Endothelial cell of umbilical vein (primary cell): ENCODE results near the gene RAB19. TPM values are rescaled to one million over a fixed set of nuclear protein-coding genes. Genes with fewer than 3 reads are reported as not detected.

Source experiments
- BruUV-seq: library from RNA; stranded (reverse); fragments of 400-500 nt; replicated peaks from 2 replicates; lab custom pipeline; 2021; lab: Mats Ljungman, UMichigan
- CTCF ChIA-PET: fragments of 300-600, 350-600 bp; sonication (Branson Sonifier 250); formaldehyde crosslinking; loops from one replicate; lab custom pipeline; 2021; ENCODE audit warnings: antibody characterized with exemption, inconsistent platforms; lab: Charles Lee
- POLR2A ChIA-PET: fragments of 300-600, 350-600 bp; sonication (Branson Sonifier 250); formaldehyde crosslinking; loops from one replicate; lab custom pipeline; 2021; ENCODE audit warnings: antibody characterized with exemption, inconsistent platforms; lab: Charles Lee
- DNase-seq: peaks from one replicate; pipeline ENCODE4 v3.0.0-alpha.2; 2011; ENCODE audit warnings: low read depth, low spot score
- FAIRE-seq: peaks from 2 replicates; lab custom pipeline; 2011; peaks lifted over from hg19 to GRCh38; lab: Jason Lieb, UNC
- H2AFZ ChIP-seq: 2 replicates; pipeline ENCODE4 v1.6.0; 2012; ENCODE audit warnings: low read depth, low read length, control low read depth, inconsistent platforms
- H3K27ac ChIP-seq: 2 replicates; pipeline ENCODE4 v1.5.1; 2011; ENCODE audit warnings: low read depth, mild to moderate bottlenecking, control low read depth, low read length, moderate library complexity; ENCODE audit not compliant: insufficient read depth
- H3K27me3 ChIP-seq, 2 experiments: 2 replicates each; pipeline versions ENCODE4 v1.6.0 to v1.6.1; 2011; ENCODE audit warnings: low read length in 2 of 2, mixed read lengths in 1 of 2; ENCODE audit not compliant: control insufficient read depth in 2 of 2, insufficient read depth in 2 of 2
- H3K36me3 ChIP-seq, 2 experiments: 2 replicates in 1 of 2; 3 replicates in 1 of 2; pipeline ENCODE4 v1.5.1; 2011; ENCODE audit warnings: low read length in 2 of 2, mild to moderate bottlenecking in 1 of 2, moderate library complexity in 1 of 2; ENCODE audit not compliant: control insufficient read depth in 2 of 2, insufficient read depth in 2 of 2; ENCODE audit errors: extremely low read depth in 1 of 2
- H3K4me1 ChIP-seq: 3 replicates; pipeline ENCODE4 v1.5.1; 2011; ENCODE audit warnings: mild to moderate bottlenecking, low read length; ENCODE audit not compliant: control insufficient read depth, insufficient read depth; ENCODE audit errors: extremely low read depth
- H3K4me2 ChIP-seq: 2 replicates; pipeline ENCODE4 v1.6.1; 2011; ENCODE audit warnings: low read length, control low read depth, mixed read lengths; ENCODE audit not compliant: insufficient read depth
- H3K4me3 ChIP-seq, 3 experiments: fragments of 200-600 bp in 1 of 3; sonication (generic), shearing (Covaris generic) in 1 of 3; replicated peaks in 1 of 3; 2 replicates each; pipeline ENCODE4 v1.5.1; 2011 to 2016; ENCODE audit warnings: control low read depth in 3 of 3, low read length in 3 of 3, mild to moderate bottlenecking in 2 of 3, inconsistent platforms in 1 of 3, low read depth in 1 of 3, moderate library complexity in 1 of 3; ENCODE audit not compliant: insufficient read depth in 1 of 3
- H3K79me2 ChIP-seq: 2 replicates; pipeline ENCODE4 v1.6.0; 2012; ENCODE audit warnings: low read length, inconsistent platforms; ENCODE audit not compliant: control insufficient read depth, insufficient read depth
- H3K9ac ChIP-seq: replicated peaks from 2 replicates; pipeline ENCODE3; 2011; ENCODE audit warnings: low read length, control low read depth; ENCODE audit not compliant: insufficient read depth; ENCODE audit errors: extremely low read depth
- H3K9me1 ChIP-seq: replicated peaks from 3 replicates; pipeline ENCODE4 v1.6.0; 2011; ENCODE audit warnings: mild to moderate bottlenecking, low read length; ENCODE audit not compliant: control insufficient read depth, insufficient read depth; ENCODE audit errors: extremely low read depth
- H3K9me3 ChIP-seq: replicated peaks from 2 replicates; pipeline ENCODE4 v1.5.1; 2012; ENCODE audit warnings: low read length, inconsistent platforms; ENCODE audit not compliant: control insufficient read depth, insufficient read depth
- H4K20me1 ChIP-seq: replicated peaks from 2 replicates; pipeline ENCODE3; 2011; ENCODE audit warnings: mild to moderate bottlenecking, low read length; ENCODE audit not compliant: control insufficient read depth, insufficient read depth; ENCODE audit errors: extremely low read depth
- EZH2 ChIP-seq: IDR thresholded peaks from 2 replicates; pipeline ENCODE4 v1.6.1; 2012; ENCODE audit warnings: borderline replicate concordance, low read depth, mild to moderate bottlenecking, moderate library complexity, low read length, inconsistent platforms; ENCODE audit not compliant: severe bottlenecking
- FOS ChIP-seq: IDR thresholded peaks from 2 replicates; pipeline ENCODE4 v1.6.1; 2011; ENCODE audit warnings: mild to moderate bottlenecking, low read length, moderate library complexity, borderline replicate concordance; ENCODE audit not compliant: insufficient read depth
- GATA2 ChIP-seq: IDR thresholded peaks from 2 replicates; pipeline ENCODE4 v1.7.0; 2011; ENCODE audit warnings: low read depth, mild to moderate bottlenecking, moderate library complexity, mixed read lengths, low read length; ENCODE audit not compliant: insufficient read length, insufficient read depth
- JUN ChIP-seq: IDR thresholded peaks from 2 replicates; pipeline ENCODE4 v1.6.1; 2011; ENCODE audit warnings: borderline replicate concordance, low read depth; ENCODE audit not compliant: insufficient read length, insufficient read depth
- MYC ChIP-seq: IDR thresholded peaks from one replicate; pipeline ENCODE4 v1.6.1; 2011; ENCODE audit warnings: mild to moderate bottlenecking, low read depth, low read length
- POLR2A ChIP-seq: IDR thresholded peaks from 2 replicates; pipeline ENCODE4 v1.6.1; 2012; ENCODE audit warnings: low read depth, mild to moderate bottlenecking, control low read depth, low read length
- POLR2AphosphoS5 ChIP-seq: IDR thresholded peaks from 2 replicates; pipeline ENCODE4 v1.6.1; 2012; ENCODE audit warnings: low read depth, mild to moderate bottlenecking, control low read depth, low read length, moderate library complexity; ENCODE audit not compliant: insufficient read depth
- dilution Hi-C: fragments of 300-500 bp; cut with MboI; formaldehyde crosslinking; loops from one replicate; pipeline ENCODE4 v1.15.0; 2019; ENCODE audit warnings: low sequenced_read_pairs; ENCODE audit not compliant: extremely low pct_ligation_motif_present
- intact Hi-C: fragments of 100-400 bp; cut with micrococcal nuclease; formaldehyde crosslinking; loops from one replicate; pipeline ENCODE4 v1.10.0; 2022
- polyA plus RNA-seq, 4 experiments: library from polyadenylated mRNA; depleted of rRNA in 3 of 4; stranded (reverse) in 3 of 4; unstranded in 1 of 4; fragments of >200 nt; gene quantifications; 2 replicates each; pipeline versions ENCODE4 v1.2.1 to v1.2.3, GENCODE V29; 2011 to 2012; ENCODE audit warnings: missing spikeins in 1 of 4
- total RNA-seq: library from RNA; stranded (reverse); gene quantifications from 2 replicates; pipeline ENCODE4 v1.2.3, GENCODE V29; 2021
- TF ChIP-seq, protein P1 (sequence below), 2 donors: IDR thresholded peaks; 1 replicate in 1 of 2; 2 replicates in 1 of 2; pipeline ENCODE4 v1.5.1; 2011; ENCODE audit warnings: low read length in 2 of 2, mild to moderate bottlenecking in 2 of 2, moderate library complexity in 2 of 2, control low read depth in 1 of 2, inconsistent platforms in 1 of 2, low read depth in 1 of 2; ENCODE audit not compliant: insufficient read depth in 1 of 2; ENCODE audit errors: extremely low read depth in 1 of 2
- TF ChIP-seq, protein P2 (sequence below): IDR thresholded peaks from 2 replicates; pipeline ENCODE4 v1.6.1; 2011; ENCODE audit not compliant: insufficient read depth, insufficient read length

The RAB19 gene
- total and polyA plus RNA-seq, 2 donors (not counting 3 experiments of a cell fraction or from before 2014, with no cell fraction given): not detected

DNA sequence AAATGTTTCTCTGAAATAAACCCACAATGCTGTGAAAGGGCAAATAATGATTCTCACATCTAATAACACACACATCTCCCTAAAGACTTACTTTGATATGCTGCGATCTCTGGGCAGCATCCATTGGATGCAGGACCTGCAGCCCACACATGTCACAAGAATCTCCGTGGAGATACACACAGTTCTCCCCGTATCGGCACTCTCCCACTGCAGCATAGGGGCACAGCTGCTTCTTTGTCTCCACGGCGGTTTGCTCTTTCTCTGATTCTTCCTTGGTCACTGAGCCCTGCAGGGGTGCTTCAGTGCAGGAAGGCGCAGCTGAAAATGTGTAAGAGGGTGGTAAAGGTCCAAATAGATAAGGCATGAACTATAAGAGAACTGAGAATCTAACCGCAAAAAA, 55.1 kb downstream of the RAB19 start:
- H3K79me2 ChIP-seq: no peaks in the 10 kb centered on the region
- CTCF ChIA-PET: no interaction called here
- no peak overlapping the region for H3K9ac ChIP-seq
- intact Hi-C loops: no loop called here
- H3K4me2 ChIP-seq: no peak overlapping the region
- no peak for FAIRE-seq
- POLR2A ChIA-PET: no interaction called here
- no peaks in the 10 kb centered on the region for H3K9me3 ChIP-seq
- H3K9me1 ChIP-seq: no peaks in the 10 kb centered on the region
- TF ChIP-seq GATA2 (no peak), POLR2AphosphoS5 (no peak), FOS (no peak)
- TF ChIP-seq, protein P1, sequence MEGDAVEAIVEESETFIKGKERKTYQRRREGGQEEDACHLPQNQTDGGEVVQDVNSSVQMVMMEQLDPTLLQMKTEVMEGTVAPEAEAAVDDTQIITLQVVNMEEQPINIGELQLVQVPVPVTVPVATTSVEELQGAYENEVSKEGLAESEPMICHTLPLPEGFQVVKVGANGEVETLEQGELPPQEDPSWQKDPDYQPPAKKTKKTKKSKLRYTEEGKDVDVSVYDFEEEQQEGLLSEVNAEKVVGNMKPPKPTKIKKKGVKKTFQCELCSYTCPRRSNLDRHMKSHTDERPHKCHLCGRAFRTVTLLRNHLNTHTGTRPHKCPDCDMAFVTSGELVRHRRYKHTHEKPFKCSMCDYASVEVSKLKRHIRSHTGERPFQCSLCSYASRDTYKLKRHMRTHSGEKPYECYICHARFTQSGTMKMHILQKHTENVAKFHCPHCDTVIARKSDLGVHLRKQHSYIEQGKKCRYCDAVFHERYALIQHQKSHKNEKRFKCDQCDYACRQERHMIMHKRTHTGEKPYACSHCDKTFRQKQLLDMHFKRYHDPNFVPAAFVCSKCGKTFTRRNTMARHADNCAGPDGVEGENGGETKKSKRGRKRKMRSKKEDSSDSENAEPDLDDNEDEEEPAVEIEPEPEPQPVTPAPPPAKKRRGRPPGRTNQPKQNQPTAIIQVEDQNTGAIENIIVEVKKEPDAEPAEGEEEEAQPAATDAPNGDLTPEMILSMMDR (IDR thresholded peaks at IDR 0.05; ENCODE audit: extremely low read depth in 1 of 2, insufficient read depth in 1 of 2, low read depth in 1 of 2, low read length in 2 of 2): no peak
- H3K4me1 ChIP-seq: no peaks in the 10 kb centered on the region
- H3K36me3 ChIP-seq: peaks cover 5 to 9% of the 10 kb centered on the region in 2 experiments
- H4K20me1 ChIP-seq: no peaks in the 10 kb centered on the region
- no peak for DNase-seq
- dilution Hi-C loops: no loop called here
- no peak overlapping the region for H3K4me3 ChIP-seq
- TSS peak; percentile 25 for BruUV-seq
- H2AFZ ChIP-seq: no peak overlapping the region
- no peak overlapping the region for H3K27ac ChIP-seq
- no peaks in the 10 kb centered on the region for H3K27me3 ChIP-seq

DNA sequence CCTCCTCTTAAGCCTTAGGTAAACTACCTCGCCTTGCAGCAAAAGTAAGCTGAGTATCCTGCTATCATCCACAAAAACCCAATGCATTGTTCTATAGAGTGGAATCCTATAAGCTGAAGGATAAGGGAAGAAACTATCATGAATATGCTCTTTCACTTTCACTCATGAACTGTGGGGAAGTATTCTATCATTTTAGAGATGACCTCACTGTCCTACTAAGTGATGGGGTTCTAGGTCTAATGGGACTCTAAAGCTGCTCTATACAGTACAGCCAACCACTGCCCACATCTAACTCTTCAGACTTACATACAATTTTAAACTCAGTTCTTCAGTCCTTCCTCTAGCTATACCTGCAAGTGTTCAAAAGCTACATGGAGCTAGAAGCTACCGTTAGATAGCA, 59.3 kb downstream of the RAB19 start:
- ChIA-PET POLR2A (no interaction called here), CTCF (no interaction called here)
- Histone ChIP-seq H3K4me2 (no peak overlapping the region), H3K4me3 (no peak overlapping the region), H3K9me3 (no peaks in the 10 kb centered on the region), H3K27me3 (no peaks in the 10 kb centered on the region), H3K4me1 (no peaks in the 10 kb centered on the region), H3K79me2 (no peaks in the 10 kb centered on the region), H3K9ac (no peak overlapping the region), H3K9me1 (no peaks in the 10 kb centered on the region), H3K36me3 (peaks cover 0 to 9% of the 10 kb centered on the region in 2 experiments), H4K20me1 (no peaks in the 10 kb centered on the region), H3K27ac (no peak overlapping the region), H2AFZ (no peak overlapping the region)
- DNase-seq (no peak), FAIRE-seq (no peak)
- TF ChIP-seq GATA2 (no peak), JUN (no peak), MYC (no peak), FOS (no peak), EZH2 (no peak), POLR2AphosphoS5 (no peak), POLR2A (no peak)
- TF ChIP-seq, protein P1 (IDR thresholded peaks at IDR 0.05; ENCODE audit: extremely low read depth in 1 of 2, insufficient read depth in 1 of 2, low read depth in 1 of 2, low read length in 2 of 2): no peak
- TF ChIP-seq, protein P2, sequence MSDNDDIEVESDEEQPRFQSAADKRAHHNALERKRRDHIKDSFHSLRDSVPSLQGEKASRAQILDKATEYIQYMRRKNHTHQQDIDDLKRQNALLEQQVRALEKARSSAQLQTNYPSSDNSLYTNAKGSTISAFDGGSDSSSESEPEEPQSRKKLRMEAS: no peak
- dilution Hi-C loops (no loop called here), intact Hi-C loops (loop anchor here (2.0 kb wide), 1 partner anchor 16 kb away; the partner anchor contains the start of gene MKRN1)
- BruUV-seq: no TSS peak
